Measurements from ENCODE around the gene EPS15.

The EPS15 gene

GRCh38 chr1:51555866-51556619 lies 37.0 kb upstream of the EPS15 start:
- in situ Hi-C loops (cut with HindIII; ENCODE audit: low sequenced_read_pairs), result no loop called here
- no peak for TF ChIP-seq CTCF (IDR thresholded peaks at IDR 0.05; ENCODE audit: low read depth, low read length, missing control alignments)
- no peak overlapping the region for H3K4me3 ChIP-seq (ENCODE audit: low read depth, low read length)
- DNase-seq (ENCODE audit: low read depth), result no peak

GRCh38 chr1:51553911-51554310 lies 34.8 kb upstream of the EPS15 start:
- TF ChIP-seq CTCF (IDR thresholded peaks at IDR 0.05; ENCODE audit: low read depth, low read length, missing control alignments), result no peak
- no peak for DNase-seq (ENCODE audit: low read depth)
- no peak overlapping the region for H3K4me3 ChIP-seq (ENCODE audit: low read depth, low read length)
- in situ Hi-C loops (cut with HindIII; ENCODE audit: low sequenced_read_pairs), result no loop called here

- no peak for DNase-seq (ENCODE audit: low read depth)
Observed at GRCh38 chr1:51552929-51553807, 34.1 kb upstream of the EPS15 start.

GRCh38 chr1:51551848-51552296 lies 32.8 kb upstream of the EPS15 start:
- DNase-seq (ENCODE audit: low read depth), result no peak
- no peak overlapping the region for H3K4me3 ChIP-seq (ENCODE audit: low read depth, low read length)
- no peak for TF ChIP-seq CTCF (IDR thresholded peaks at IDR 0.05; ENCODE audit: low read depth, low read length, missing control alignments)
- in situ Hi-C loops (cut with HindIII; ENCODE audit: low sequenced_read_pairs), result no loop called here

More at GRCh38 chr1:51552929-51553807, 34.1 kb upstream of the EPS15 start:
- H3K4me3 ChIP-seq (ENCODE audit: low read depth, low read length), result no peak overlapping the region
- in situ Hi-C loops (cut with HindIII; ENCODE audit: low sequenced_read_pairs), result no loop called here
- TF ChIP-seq CTCF (IDR thresholded peaks at IDR 0.05; ENCODE audit: low read depth, low read length, missing control alignments), result no peak

GRCh38 chr1:51551081-51551480 lies 32.0 kb upstream of the EPS15 start:
- TF ChIP-seq CTCF (IDR thresholded peaks at IDR 0.05; ENCODE audit: low read depth, low read length, missing control alignments), result no peak
- no peak for DNase-seq (ENCODE audit: low read depth)
- in situ Hi-C loops (cut with HindIII; ENCODE audit: low sequenced_read_pairs), result no loop called here
- no peak overlapping the region for H3K4me3 ChIP-seq (ENCODE audit: low read depth, low read length)

GRCh38 chr1:51549901-51550300 lies 30.8 kb upstream of the EPS15 start:
- in situ Hi-C loops (cut with HindIII; ENCODE audit: low sequenced_read_pairs), result no loop called here
- TF ChIP-seq CTCF (IDR thresholded peaks at IDR 0.05; ENCODE audit: low read depth, low read length, missing control alignments), result no peak
- DNase-seq (ENCODE audit: low read depth), result no peak
- no peak overlapping the region for H3K4me3 ChIP-seq (ENCODE audit: low read depth, low read length)
